IPS DF 6.9 (cell line): ENCODE results near the gene MPHOSPH8.

Experiments
- DNase-seq: peaks from one replicate; pipeline ENCODE4 v3.0.0-alpha.2; 2013; ENCODE audit warnings: low read depth, low spot score
- H3K27ac ChIP-seq: one replicate; pipeline ENCODE4 v1.5.1; 2013; ENCODE audit warnings: low read length, control low read depth
- H3K27me3 ChIP-seq: 2 replicates; pipeline ENCODE4 v1.6.1; 2013; ENCODE audit warnings: mild to moderate bottlenecking, low read length; ENCODE audit not compliant: control insufficient read depth, insufficient read depth
- H3K36me3 ChIP-seq: 2 replicates; pipeline ENCODE4 v1.6.1; 2013; ENCODE audit warnings: low read length; ENCODE audit not compliant: control insufficient read depth, insufficient read depth
- H3K4me1 ChIP-seq: 2 replicates; pipeline ENCODE4 v1.6.1; 2013; ENCODE audit warnings: low read length; ENCODE audit not compliant: control insufficient read depth, insufficient read depth
- H3K4me3 ChIP-seq: 2 replicates; pipeline ENCODE4 v1.5.1; 2013; ENCODE audit warnings: mild to moderate bottlenecking, low read length
- H3K9me3 ChIP-seq: 2 replicates; pipeline ENCODE4 v1.6.1; 2013; ENCODE audit warnings: low read length, inconsistent platforms; ENCODE audit not compliant: control insufficient read depth, insufficient read depth
- WGBS: extraction: QIAGEN DNeasy Blood & Tissue Kit; methylation state at CpG from one replicate; pipeline ENCODE4 v1.1.7; 2013; ENCODE audit warnings: mixed read lengths, missing lambda C conversion rate; ENCODE audit not compliant: insufficient read length, insufficient coverage; 5-methylcytosine and 5-hydroxymethylcytosine counted together

Gene MPHOSPH8, protein sequence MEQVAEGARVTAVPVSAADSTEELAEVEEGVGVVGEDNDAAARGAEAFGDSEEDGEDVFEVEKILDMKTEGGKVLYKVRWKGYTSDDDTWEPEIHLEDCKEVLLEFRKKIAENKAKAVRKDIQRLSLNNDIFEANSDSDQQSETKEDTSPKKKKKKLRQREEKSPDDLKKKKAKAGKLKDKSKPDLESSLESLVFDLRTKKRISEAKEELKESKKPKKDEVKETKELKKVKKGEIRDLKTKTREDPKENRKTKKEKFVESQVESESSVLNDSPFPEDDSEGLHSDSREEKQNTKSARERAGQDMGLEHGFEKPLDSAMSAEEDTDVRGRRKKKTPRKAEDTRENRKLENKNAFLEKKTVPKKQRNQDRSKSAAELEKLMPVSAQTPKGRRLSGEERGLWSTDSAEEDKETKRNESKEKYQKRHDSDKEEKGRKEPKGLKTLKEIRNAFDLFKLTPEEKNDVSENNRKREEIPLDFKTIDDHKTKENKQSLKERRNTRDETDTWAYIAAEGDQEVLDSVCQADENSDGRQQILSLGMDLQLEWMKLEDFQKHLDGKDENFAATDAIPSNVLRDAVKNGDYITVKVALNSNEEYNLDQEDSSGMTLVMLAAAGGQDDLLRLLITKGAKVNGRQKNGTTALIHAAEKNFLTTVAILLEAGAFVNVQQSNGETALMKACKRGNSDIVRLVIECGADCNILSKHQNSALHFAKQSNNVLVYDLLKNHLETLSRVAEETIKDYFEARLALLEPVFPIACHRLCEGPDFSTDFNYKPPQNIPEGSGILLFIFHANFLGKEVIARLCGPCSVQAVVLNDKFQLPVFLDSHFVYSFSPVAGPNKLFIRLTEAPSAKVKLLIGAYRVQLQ

GRCh38 chr13:19633479-19634255, at the start of gene MPHOSPH8:
MPHOSPH8 (plus strand) TSS chr13:19633659; CDS start chr13:19633749, 90 bp downstream.
- no peaks in the 10 kb centered on the region for H3K27me3 ChIP-seq
- H3K36me3 ChIP-seq, result no peaks in the 10 kb centered on the region
- peak; percentile 87 for DNase-seq
- no peaks in the 10 kb centered on the region for H3K9me3 ChIP-seq
- peak within 1 kb of the TSS; percentile 80 for H3K4me3 ChIP-seq
- H3K4me1 ChIP-seq, result no peaks in the 10 kb centered on the region
- WGBS, result no CpG with 5 or more reads among the region's 58 CpGs
- H3K27ac ChIP-seq, result no peak within 1 kb of the TSS

- no CpG with 5 or more reads among the region's 17 CpGs for WGBS
- no peaks in the 10 kb centered on the region for H3K4me1 ChIP-seq
- no peaks in the 10 kb centered on the region; the same call in 1 of the 2 replicates for H3K9me3 ChIP-seq
- no peak for DNase-seq
- no peak overlapping the region for H3K27ac ChIP-seq
- H3K36me3 ChIP-seq, result no peaks in the 10 kb centered on the region
- H3K27me3 ChIP-seq, result no peaks in the 10 kb centered on the region
- no peak overlapping the region for H3K4me3 ChIP-seq
Measured at GRCh38 chr13:19586904-19587634, 46.4 kb upstream of the MPHOSPH8 start.

DNA sequence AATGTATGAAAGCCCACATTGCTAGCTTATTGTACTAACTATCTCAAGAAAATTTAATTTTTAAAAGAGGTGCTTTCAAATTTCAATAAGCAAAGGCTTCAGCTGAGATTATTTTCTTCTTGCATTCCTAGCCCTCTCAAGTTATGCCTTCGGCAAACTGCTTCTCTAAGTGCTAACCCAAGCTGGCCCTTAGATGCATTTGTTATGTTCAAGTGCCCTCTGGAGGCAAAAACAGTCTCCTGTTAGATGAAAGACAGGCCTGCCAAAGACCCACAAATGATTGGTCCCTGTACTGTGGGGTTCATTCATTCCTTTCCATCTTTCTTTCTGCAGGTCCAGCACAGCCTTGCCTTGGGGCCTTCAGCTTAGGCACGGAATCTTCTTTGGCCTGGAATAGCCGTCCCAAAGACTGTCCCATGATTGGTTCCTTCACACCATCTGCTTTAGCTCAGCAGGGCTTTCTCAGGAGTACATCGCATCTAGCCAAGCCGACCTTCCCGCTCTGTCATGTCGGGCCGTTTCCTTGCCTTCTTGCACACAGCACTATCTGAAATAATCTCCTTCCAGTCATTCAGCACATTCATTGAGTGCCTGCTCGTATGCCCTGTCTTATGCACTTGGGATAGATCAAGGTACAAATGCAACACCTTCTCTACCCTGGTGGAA, 45.7 kb upstream of the MPHOSPH8 start:
- Histone ChIP-seq H3K36me3 (no peaks in the 10 kb centered on the region), H3K4me3 (no peak overlapping the region), H3K4me1 (no peaks in the 10 kb centered on the region), H3K27me3 (no peaks in the 10 kb centered on the region), H3K9me3 (no peaks in the 10 kb centered on the region; the same call in 1 of the 2 replicates), H3K27ac (no peak overlapping the region)
- no peak for DNase-seq
- WGBS, result no CpG with 5 or more reads among the region's 9 CpGs

GRCh38 chr13:19589312-19589711, 44.1 kb upstream of the MPHOSPH8 start:
- no peaks in the 10 kb centered on the region; the same call in 1 of the 2 replicates for H3K9me3 ChIP-seq
- WGBS, result no CpG with 5 or more reads among the region's 2 CpGs
- H3K4me1 ChIP-seq, result no peaks in the 10 kb centered on the region
- no peak for DNase-seq
- no peaks in the 10 kb centered on the region for H3K36me3 ChIP-seq
- H3K27me3 ChIP-seq, result no peaks in the 10 kb centered on the region
- no peak overlapping the region for H3K4me3 ChIP-seq
- H3K27ac ChIP-seq, result no peak overlapping the region

- no peaks in the 10 kb centered on the region for H3K36me3 ChIP-seq
- H3K27me3 ChIP-seq, result no peaks in the 10 kb centered on the region
- no CpG with 5 or more reads among the region's 5 CpGs for WGBS
- no peak for DNase-seq
- H3K4me3 ChIP-seq, result no peak overlapping the region
- peaks cover under 1% of the 10 kb centered on the region; the same call in 1 of the 2 replicates for H3K9me3 ChIP-seq
- no peak overlapping the region for H3K27ac ChIP-seq
- no peaks in the 10 kb centered on the region for H3K4me1 ChIP-seq
Measured at GRCh38 chr13:19590423-19590822, 43.0 kb upstream of the MPHOSPH8 start.

GRCh38 chr13:19591864-19592263, 41.6 kb upstream of the MPHOSPH8 start:
- H3K27ac ChIP-seq, result no peak overlapping the region
- H3K27me3 ChIP-seq, result no peaks in the 10 kb centered on the region
- no CpG with 5 or more reads among the region's 7 CpGs for WGBS
- no peaks in the 10 kb centered on the region for H3K4me1 ChIP-seq
- no peak overlapping the region for H3K4me3 ChIP-seq
- H3K36me3 ChIP-seq, result no peaks in the 10 kb centered on the region
- no peak for DNase-seq
- H3K9me3 ChIP-seq, result peaks cover 2% of the 10 kb centered on the region; the same call in 1 of the 2 replicates

DNA sequence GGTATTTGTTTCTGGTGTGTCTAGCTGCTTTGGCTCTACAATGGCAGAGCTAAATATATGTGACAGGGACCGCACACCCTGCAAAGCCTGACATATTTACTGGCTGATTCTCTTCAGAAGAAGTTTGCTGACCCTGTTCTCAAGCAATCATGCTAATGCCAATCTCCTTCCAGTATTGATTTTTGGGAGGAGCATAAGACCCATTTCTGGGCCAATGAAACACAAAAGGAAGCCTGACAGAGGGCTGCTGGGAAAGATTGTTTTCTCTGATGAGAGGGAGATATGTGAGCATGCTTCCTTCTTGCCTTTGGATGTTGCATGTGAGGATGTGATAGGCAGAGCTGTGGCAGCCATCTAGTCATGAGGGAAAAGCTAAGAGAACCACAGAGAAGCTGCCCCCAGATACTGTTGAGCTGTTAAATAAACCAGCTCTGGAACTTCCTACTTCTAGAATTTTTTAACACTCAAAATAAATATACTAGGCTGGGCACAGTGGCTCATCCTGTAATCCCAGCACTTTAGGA, 40.7 kb upstream of the MPHOSPH8 start:
- WGBS, result no CpG with 5 or more reads among the region's 1 CpG
- no peak for DNase-seq
- Histone ChIP-seq H3K36me3 (no peaks in the 10 kb centered on the region), H3K4me1 (no peaks in the 10 kb centered on the region), H3K27me3 (no peaks in the 10 kb centered on the region), H3K9me3 (peaks cover 2% of the 10 kb centered on the region; the same call in 1 of the 2 replicates), H3K4me3 (no peak overlapping the region), H3K27ac (no peak overlapping the region)

GRCh38 chr13:19596086-19596485, 37.4 kb upstream of the MPHOSPH8 start:
- Histone ChIP-seq H3K27me3 (no peaks in the 10 kb centered on the region), H3K4me3 (no peak overlapping the region), H3K9me3 (peaks cover 2% of the 10 kb centered on the region; the same call in 1 of the 2 replicates), H3K27ac (no peak overlapping the region), H3K4me1 (no peaks in the 10 kb centered on the region), H3K36me3 (no peaks in the 10 kb centered on the region)
- no CpG with 5 or more reads among the region's 3 CpGs for WGBS
- no peak for DNase-seq

DNA sequence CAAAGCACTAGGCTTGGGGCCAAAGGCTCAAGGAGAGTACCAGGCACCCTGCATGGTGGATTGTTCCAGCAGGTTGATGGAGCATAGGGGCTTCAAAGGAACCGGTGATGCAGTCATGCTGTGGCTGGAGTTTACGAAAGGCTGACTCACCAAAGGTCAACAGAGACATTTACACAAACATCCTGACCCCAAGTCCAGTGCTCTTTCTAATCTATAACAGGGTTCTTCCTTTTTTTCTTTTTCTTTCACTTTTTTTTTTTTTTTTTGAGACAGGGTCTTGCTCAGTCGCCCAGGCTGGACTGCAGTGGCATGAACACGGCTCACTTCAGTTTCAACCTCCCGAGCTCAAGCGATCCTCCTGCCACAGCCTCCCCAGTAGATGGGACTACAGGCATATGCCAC, 36.5 kb upstream of the MPHOSPH8 start:
- no peak for DNase-seq
- Histone ChIP-seq H3K27me3 (no peaks in the 10 kb centered on the region; the same call in 1 of the 2 replicates), H3K36me3 (peaks cover 3% of the 10 kb centered on the region; the same call in 1 of the 2 replicates), H3K4me1 (peaks cover 1% of the 10 kb centered on the region; the same call in 1 of the 2 replicates), H3K9me3 (peaks cover 2% of the 10 kb centered on the region; the same call in 1 of the 2 replicates), H3K4me3 (no peak overlapping the region), H3K27ac (no peak overlapping the region)
- WGBS, result no CpG with 5 or more reads among the region's 6 CpGs
